Gastrocnemius medialis (tissue), 4 donors: ENCODE results near the gene OR1N1.

ENCODE experiments used
- CTCF ChIP-seq, 5 experiments: fragments of 450-650 bp in 3 of 5; fragments of 200-600 bp in 2 of 5; sonication (generic) in 2 of 5; IDR thresholded peaks in 4 of 5; conservative IDR thresholded peaks in 1 of 5; 1 replicate in 4 of 5; 2 replicates in 1 of 5; pipeline ENCODE4 v1.5.1; 2016 to 2019; ENCODE audit warnings: antibody characterized with exemption in 5 of 5, mild to moderate bottlenecking in 3 of 5, moderate library complexity in 3 of 5
- POLR2A ChIP-seq, 2 donors: fragments of 450-650 bp; IDR thresholded peaks; one replicate each; pipeline ENCODE4 v1.6.1; 2017; ENCODE audit warnings: antibody characterized with exemption in 2 of 2, mild to moderate bottlenecking in 2 of 2, moderate library complexity in 2 of 2

GRCh38 chr9:122518226-122518625, 8.9 kb downstream of the OR1N1 start:
- TF ChIP-seq CTCF (IDR thresholded peaks at IDR 0.05 in 4 of 5, conservative IDR thresholded peaks at IDR 0.05 in 1 of 5), result no peak
- TF ChIP-seq POLR2A (IDR thresholded peaks at IDR 0.05), result no peak
